GM21515 (cell line): ENCODE results near the gene CACNB1.
"Not testable (repeated sequence)": the region's sequence is repeated elsewhere in the genome, so short reads cannot be mapped to it uniquely, and the experiment has no call there.

Experiments used
- ATAC-seq: cut with Tn5 transposase; IDR thresholded peaks from one replicate; pipeline ENCODE4 v1.9.1; 2021; ENCODE audit not compliant: unreplicated experiment

CACNB1 gene

GRCh38 chr17:39129544-39129943 lies 67.9 kb downstream of the CACNB1 start:
- ATAC-seq = not testable (repeated sequence)

- no peak for ATAC-seq
Measured at GRCh38 chr17:39126436-39126835, 71.0 kb downstream of the CACNB1 start.

- no peak for ATAC-seq
Measured at GRCh38 chr17:39125143-39125875, 72.2 kb downstream of the CACNB1 start.

DNA sequence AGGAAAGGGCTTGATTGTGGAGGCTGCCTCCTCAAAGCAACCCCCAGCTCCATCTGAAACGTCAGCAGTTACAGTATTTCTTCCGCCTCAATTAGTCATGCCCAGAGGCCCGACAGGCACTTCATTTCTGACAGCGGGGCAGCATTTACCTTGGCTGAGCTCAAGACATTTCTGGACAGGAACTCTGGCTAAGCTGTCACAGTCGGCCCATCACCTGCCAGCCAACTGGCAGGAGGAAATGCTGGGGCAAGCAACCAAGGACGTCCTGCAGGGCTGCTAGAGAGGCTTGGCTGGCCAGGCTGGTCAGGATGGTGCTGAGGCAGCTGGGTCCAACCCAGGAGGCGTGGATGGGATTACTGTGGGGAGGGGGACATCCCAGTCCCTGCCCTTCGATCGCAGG lies 73.8 kb downstream of the CACNB1 start:
- ATAC-seq = no peak
